Astrocyte of the spinal cord (primary cell): ENCODE data around the gene NXPE1.
A peak's percentile ranks its signal among the peaks of the same experiment; 100 is the strongest.

Experiments used
- DNase-seq: peaks from one replicate; pipeline ENCODE4 v3.0.0; 2011; ENCODE audit warnings: low read depth, low spot score
- H3K4me3 ChIP-seq: 2 replicates; pipeline ENCODE4 v1.5.1; 2011; ENCODE audit warnings: low read depth, mild to moderate bottlenecking, low read length, moderate library complexity
- in situ Hi-C: cut with HindIII; loops from 2 replicates; pipeline ENCODE4 v1.10.0; 2017; ENCODE audit warnings: low sequenced_read_pairs
- TF ChIP-seq, protein P1 (sequence below): IDR thresholded peaks from 2 replicates; pipeline ENCODE4 v1.5.1; 2012; ENCODE audit warnings: low read depth, mild to moderate bottlenecking, low read length, inconsistent platforms

The NXPE1 gene

GRCh38 chr11:114479331-114479730, 80.3 kb downstream of the NXPE1 start:
- no peak for DNase-seq
- H3K4me3 ChIP-seq, result no peak overlapping the region
- in situ Hi-C loops, result no loop called here
- TF ChIP-seq, protein P1, sequence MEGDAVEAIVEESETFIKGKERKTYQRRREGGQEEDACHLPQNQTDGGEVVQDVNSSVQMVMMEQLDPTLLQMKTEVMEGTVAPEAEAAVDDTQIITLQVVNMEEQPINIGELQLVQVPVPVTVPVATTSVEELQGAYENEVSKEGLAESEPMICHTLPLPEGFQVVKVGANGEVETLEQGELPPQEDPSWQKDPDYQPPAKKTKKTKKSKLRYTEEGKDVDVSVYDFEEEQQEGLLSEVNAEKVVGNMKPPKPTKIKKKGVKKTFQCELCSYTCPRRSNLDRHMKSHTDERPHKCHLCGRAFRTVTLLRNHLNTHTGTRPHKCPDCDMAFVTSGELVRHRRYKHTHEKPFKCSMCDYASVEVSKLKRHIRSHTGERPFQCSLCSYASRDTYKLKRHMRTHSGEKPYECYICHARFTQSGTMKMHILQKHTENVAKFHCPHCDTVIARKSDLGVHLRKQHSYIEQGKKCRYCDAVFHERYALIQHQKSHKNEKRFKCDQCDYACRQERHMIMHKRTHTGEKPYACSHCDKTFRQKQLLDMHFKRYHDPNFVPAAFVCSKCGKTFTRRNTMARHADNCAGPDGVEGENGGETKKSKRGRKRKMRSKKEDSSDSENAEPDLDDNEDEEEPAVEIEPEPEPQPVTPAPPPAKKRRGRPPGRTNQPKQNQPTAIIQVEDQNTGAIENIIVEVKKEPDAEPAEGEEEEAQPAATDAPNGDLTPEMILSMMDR, result no peak

DNA sequence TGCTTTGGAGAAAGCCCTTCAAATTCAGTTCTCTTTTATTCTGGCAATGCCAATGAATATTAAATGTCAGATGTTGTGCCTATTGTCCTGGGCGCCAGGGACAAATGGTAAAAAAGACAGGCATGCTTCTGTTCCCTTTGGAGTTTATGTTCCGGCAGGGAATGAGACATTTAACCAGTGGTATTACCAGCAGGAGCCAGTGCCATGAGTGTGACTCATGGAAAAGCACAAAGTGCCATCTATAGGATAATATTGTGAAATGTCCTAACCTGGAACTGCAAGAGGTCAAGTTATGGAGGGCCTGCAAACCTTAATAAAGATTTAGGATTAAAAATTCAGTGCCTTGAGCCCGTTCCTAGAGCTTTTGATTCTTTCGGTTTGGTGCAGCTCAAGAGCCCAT, 80.9 kb downstream of the NXPE1 start:
- peak; percentile 19 for DNase-seq
- no peak overlapping the region for H3K4me3 ChIP-seq
- in situ Hi-C loops, result no loop called here
- TF ChIP-seq, protein P1, result no peak

- no peak overlapping the region for H3K4me3 ChIP-seq
- in situ Hi-C loops, result no loop called here
- TF ChIP-seq, protein P1, result no peak
- DNase-seq, result no peak
Measured at GRCh38 chr11:114478001-114478410, 81.7 kb downstream of the NXPE1 start.

GRCh38 chr11:114472661-114473060, 87.0 kb downstream of the NXPE1 start:
- TF ChIP-seq, protein P1, result no peak
- no peak overlapping the region for H3K4me3 ChIP-seq
- DNase-seq, result no peak
- in situ Hi-C loops, result no loop called here
